ENCODE measurements around the gene DBI. TPM values are rescaled to one million over a fixed set of nuclear protein-coding genes. Genes with fewer than 3 reads are reported as not detected.

Gene DBI
- 40.3 and 60.7 TPM in 2 replicates for total RNA-seq

DNA sequence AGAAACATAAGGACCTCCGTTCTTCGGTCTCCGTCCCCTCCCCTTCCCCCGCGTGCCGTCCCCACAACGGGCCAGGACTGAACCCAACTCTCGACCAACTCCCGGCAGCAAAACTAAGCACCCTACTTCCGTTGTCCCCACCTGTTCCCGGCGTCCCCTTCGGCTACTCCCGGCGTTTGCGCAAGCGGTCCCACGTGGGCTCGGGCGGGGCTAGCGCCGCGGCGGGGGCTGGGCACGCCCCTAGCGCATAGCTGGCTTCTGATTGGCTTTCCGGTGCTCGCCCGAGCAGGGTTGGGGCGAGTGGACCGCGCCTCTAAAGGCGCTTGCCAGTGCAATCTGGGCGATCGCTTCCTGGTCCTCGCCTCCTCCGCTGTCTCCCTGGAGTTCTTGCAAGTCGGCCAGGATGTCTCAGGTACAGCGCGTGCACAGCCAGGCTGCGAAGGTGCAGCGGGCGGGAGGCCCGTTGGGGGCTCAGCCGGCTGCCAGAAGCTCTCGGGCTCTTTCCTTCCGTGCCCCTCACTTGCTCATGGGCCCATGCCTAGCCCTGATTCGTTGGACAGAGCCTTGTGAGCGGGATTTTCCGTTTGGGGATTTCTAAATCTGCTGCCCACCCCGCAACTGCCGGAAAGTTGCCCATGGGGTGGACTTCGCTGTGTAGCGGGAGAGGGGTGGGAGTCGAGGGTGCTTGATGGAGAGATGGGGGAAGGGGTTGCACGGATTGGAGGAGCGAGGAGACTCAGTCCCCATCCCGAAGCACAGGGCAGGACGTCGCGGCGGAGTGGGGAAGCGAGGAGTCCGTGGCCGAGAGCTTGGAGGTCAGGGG lies at the start of gene DBI, which contains the start of gene C2orf76:
Gene DBI, plus strand, starts transcription at position 329 of the 823 bp plus-strand sequence. Its CDS starts 75 bp downstream, at position 404.
Gene C2orf76, minus strand, starts transcription at position 186 of the 823 bp plus-strand sequence. CDS start 26,875 bp downstream, outside the sequence.

Other genes starting within 250 kb of the DBI start
- not detected in 2 replicates for gene C1QL2, start 208.2 kb upstream of the DBI start, total RNA-seq
- 23.6 and 29.0 TPM in 2 replicates for gene STEAP3, start 143.1 kb upstream of the DBI start, total RNA-seq
- gene C2orf76, start 143 bp upstream of the DBI start, total RNA-seq: 3.4 and 4.8 TPM in 2 replicates
- gene TMEM37, start 64.9 kb downstream of the DBI start, total RNA-seq: 0.72 TPM in 1 of 2 replicates, not detected in the other
- gene SCTR, start 157.5 kb downstream of the DBI start, total RNA-seq: not detected in 2 replicates
- gene CFAP221, start 177.5 kb downstream of the DBI start, total RNA-seq: 0.72 TPM in 1 of 2 replicates, not detected in the other

Data from tracheal epithelial cell (primary cell).